Fibroblast of lung (primary cell): ENCODE measurements around the gene GSDMA. TPM values are rescaled to one million over a fixed set of nuclear protein-coding genes. Genes with fewer than 3 reads are reported as not detected.

Experiments used
- DNase-seq, 2 donors: peaks; one replicate each; pipeline versions ENCODE4 v3.0.0 to v3.0.0-alpha.2; 2010; ENCODE audit warnings: low read depth in 2 of 2
- H2AFZ ChIP-seq: 2 replicates; pipeline ENCODE4 v1.5.1; 2012; ENCODE audit warnings: low read length, control low read depth, inconsistent platforms
- H3K27ac ChIP-seq: 2 replicates; pipeline ENCODE4 v1.5.1; 2011; ENCODE audit warnings: low read length, control low read depth; ENCODE audit not compliant: insufficient read depth
- H3K27me3 ChIP-seq: 2 replicates; pipeline ENCODE4 v1.5.1; 2011; ENCODE audit warnings: mild to moderate bottlenecking, low read length; ENCODE audit not compliant: control insufficient read depth, insufficient read depth
- H3K36me3 ChIP-seq: 2 replicates; pipeline ENCODE4 v1.5.1; 2011; ENCODE audit warnings: low read length; ENCODE audit not compliant: control insufficient read depth, insufficient read depth
- H3K4me1 ChIP-seq: 2 replicates; pipeline ENCODE4 v1.5.1; 2011; ENCODE audit warnings: low read length; ENCODE audit not compliant: control insufficient read depth, insufficient read depth; ENCODE audit errors: extremely low read depth
- H3K4me2 ChIP-seq: 2 replicates; pipeline ENCODE4 v1.5.1; 2011; ENCODE audit warnings: low read length, control low read depth; ENCODE audit not compliant: insufficient read depth; ENCODE audit errors: extremely low read depth
- H3K4me3 ChIP-seq, 4 experiments: fragments of 200-600 bp in 1 of 4; sonication (generic) in 1 of 4; replicated peaks in 1 of 4; 2 replicates each; pipeline ENCODE4 v1.5.1; 2011 to 2016; ENCODE audit warnings: low read length in 4 of 4, low read depth in 3 of 4, mild to moderate bottlenecking in 3 of 4, control low read depth in 2 of 4, inconsistent platforms in 1 of 4, mixed read lengths in 1 of 4; ENCODE audit not compliant: insufficient read depth in 1 of 4; ENCODE audit errors: control extremely low read depth in 1 of 4
- H3K79me2 ChIP-seq: 2 replicates; pipeline ENCODE4 v1.5.1; 2012; ENCODE audit warnings: mild to moderate bottlenecking, low read length, inconsistent platforms; ENCODE audit not compliant: control insufficient read depth, insufficient read depth
- H3K9ac ChIP-seq: 2 replicates; pipeline ENCODE4 v1.5.1; 2011; ENCODE audit warnings: mild to moderate bottlenecking, low read length, control low read depth; ENCODE audit not compliant: insufficient read depth
- H3K9me3 ChIP-seq: 2 replicates; pipeline ENCODE4 v1.5.1; 2012; ENCODE audit warnings: low read depth, low read length; ENCODE audit not compliant: control insufficient read depth, insufficient read depth
- H4K20me1 ChIP-seq: 2 replicates; pipeline ENCODE4 v1.5.1; 2011; ENCODE audit warnings: low read length; ENCODE audit not compliant: control insufficient read depth, insufficient read depth; ENCODE audit errors: extremely low read depth
- CTCF ChIP-seq, 2 donors: IDR thresholded peaks in 1 of 2; conservative IDR thresholded peaks in 1 of 2; 1 replicate in 1 of 2; 2 replicates in 1 of 2; pipeline ENCODE4 v1.5.1; 2011 to 2012; ENCODE audit warnings: low read length in 2 of 2, control low read depth in 1 of 2, inconsistent platforms in 1 of 2, low read depth in 1 of 2, mild to moderate bottlenecking in 1 of 2
- EZH2 ChIP-seq: IDR thresholded peaks from 2 replicates; pipeline ENCODE4 v1.5.1; 2012; ENCODE audit warnings: low read length, control low read depth, mild to moderate bottlenecking; ENCODE audit errors: missing control alignments
- polyA plus RNA-seq, 2 donors: library from polyadenylated mRNA; depleted of rRNA in 1 of 2; stranded (reverse) in 1 of 2; unstranded in 1 of 2; fragments of >200 nt; gene quantifications; 2 replicates each; pipeline ENCODE4 v1.2.1, GENCODE V29; 2011 to 2012; ENCODE audit warnings: missing spikeins in 1 of 2
- total RNA-seq: library from RNA; depleted of rRNA; stranded (reverse); fragments of >200 nt; gene quantifications from 2 replicates; pipeline ENCODE4 v1.2.1, GENCODE V29; 2014

GSDMA gene
- total and polyA plus RNA-seq, 2 donors (not counting 1 experiment from before 2014, with no cell fraction given), result not detected

GRCh38 chr17:39981766-39982375 lies 19.1 kb downstream of the GSDMA start:
- Histone ChIP-seq H3K79me2 (peaks cover 31% of the 10 kb centered on the region), H3K4me3 (peak overlapping the region; percentile 85 to 94 (median 86)), H3K27ac (peak overlapping the region; percentile 93), H3K9me3 (no peaks in the 10 kb centered on the region), H2AFZ (no peak overlapping the region), H3K4me2 (peak overlapping the region; percentile 86), H3K27me3 (no peaks in the 10 kb centered on the region), H4K20me1 (no peaks in the 10 kb centered on the region), H3K36me3 (peaks cover 17% of the 10 kb centered on the region), H3K4me1 (peaks cover 10% of the 10 kb centered on the region), H3K9ac (peak overlapping the region; percentile 97)
- DNase-seq, result no peak
- TF ChIP-seq EZH2 (no peak), CTCF (conservative IDR thresholded peaks at IDR 0.05 in 1 of 2, IDR thresholded peaks at IDR 0.05 in 1 of 2; ENCODE audit: low read depth in 1 of 2, low read length in 2 of 2) (no peak)

GRCh38 chr17:39988206-39988810 lies 25.5 kb downstream of the GSDMA start:
- DNase-seq, result no peak
- Histone ChIP-seq H3K4me2 (no peak overlapping the region), H3K9me3 (no peaks in the 10 kb centered on the region), H3K4me1 (no peaks in the 10 kb centered on the region), H3K9ac (no peak overlapping the region), H4K20me1 (no peaks in the 10 kb centered on the region), H3K27me3 (no peaks in the 10 kb centered on the region), H3K36me3 (peaks cover 42% of the 10 kb centered on the region), H3K27ac (no peak overlapping the region), H3K4me3 (no peak overlapping the region), H3K79me2 (peaks cover 6% of the 10 kb centered on the region), H2AFZ (no peak overlapping the region)
- TF ChIP-seq CTCF (conservative IDR thresholded peaks at IDR 0.05 in 1 of 2, IDR thresholded peaks at IDR 0.05 in 1 of 2; ENCODE audit: low read depth in 1 of 2, low read length in 2 of 2), result no peak
- TF ChIP-seq EZH2, result no peak

GRCh38 chr17:39994448-39994847 lies 31.6 kb downstream of the GSDMA start:
- Histone ChIP-seq H3K9me3 (no peaks in the 10 kb centered on the region), H4K20me1 (no peaks in the 10 kb centered on the region), H3K79me2 (no peaks in the 10 kb centered on the region), H3K9ac (no peak overlapping the region), H3K27me3 (no peaks in the 10 kb centered on the region), H3K4me1 (no peaks in the 10 kb centered on the region), H2AFZ (no peak overlapping the region), H3K4me3 (no peak overlapping the region), H3K36me3 (peaks cover 31% of the 10 kb centered on the region), H3K4me2 (no peak overlapping the region), H3K27ac (no peak overlapping the region)
- TF ChIP-seq CTCF (conservative IDR thresholded peaks at IDR 0.05 in 1 of 2, IDR thresholded peaks at IDR 0.05 in 1 of 2; ENCODE audit: low read depth in 1 of 2, low read length in 2 of 2) (no peak), EZH2 (no peak)
- no peak for DNase-seq
